ENCODE results near the gene IFI30. TPM values are rescaled to one million over a fixed set of nuclear protein-coding genes. Genes with fewer than 3 reads are reported as not detected.

The IFI30 gene
- total RNA-seq, 1 experiment from 2014 or later = 112 TPM

GRCh38 chr19:18171605-18172327 is 1.8 kb upstream of the IFI30 start:
- DNase-seq (ENCODE audit: low read depth) = no peak

DNA sequence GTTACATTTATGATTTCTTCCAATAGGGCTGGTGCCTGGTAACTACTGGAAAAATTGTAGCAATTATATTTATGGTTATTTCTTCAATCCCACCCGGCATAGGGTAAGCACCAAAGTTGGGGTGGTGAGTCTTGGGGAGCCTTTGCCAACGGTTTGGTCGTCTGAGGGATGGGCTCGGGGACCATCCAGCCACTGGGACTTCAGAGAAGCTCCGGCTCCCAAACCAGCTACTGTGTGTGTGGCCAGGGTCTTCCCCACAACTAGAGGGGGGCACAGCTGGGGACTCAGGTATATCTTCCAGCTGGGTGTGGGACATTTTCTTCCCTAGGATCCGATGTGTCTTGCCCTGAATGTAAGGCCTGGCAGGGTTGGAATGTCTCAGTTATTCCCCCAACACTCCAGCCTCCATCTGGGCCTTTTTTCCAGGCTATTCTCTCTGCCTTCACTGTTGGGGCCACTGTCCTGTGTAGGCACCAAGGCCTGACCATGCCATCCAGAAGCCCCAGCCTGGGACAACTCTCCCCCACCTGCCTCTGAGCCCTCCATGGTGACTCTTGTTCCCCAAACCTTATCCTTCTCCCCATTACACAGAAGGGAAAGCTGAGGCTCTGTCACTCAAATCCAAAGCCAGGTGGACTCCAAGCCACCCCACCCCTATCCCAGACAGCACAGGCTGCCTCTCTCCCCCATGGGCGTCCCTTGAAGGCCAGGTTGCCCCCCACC is 1.1 kb upstream of the IFI30 start:
- no peak for DNase-seq (ENCODE audit: low read depth)

GRCh38 chr19:18173054-18173571 is 500 bp upstream of the IFI30 start:
- DNase-seq (ENCODE audit: low read depth) = no peak

- no peak for DNase-seq (ENCODE audit: low read depth)
Observed at GRCh38 chr19:18174983-18175382, 1.4 kb downstream of the IFI30 start.

DNA sequence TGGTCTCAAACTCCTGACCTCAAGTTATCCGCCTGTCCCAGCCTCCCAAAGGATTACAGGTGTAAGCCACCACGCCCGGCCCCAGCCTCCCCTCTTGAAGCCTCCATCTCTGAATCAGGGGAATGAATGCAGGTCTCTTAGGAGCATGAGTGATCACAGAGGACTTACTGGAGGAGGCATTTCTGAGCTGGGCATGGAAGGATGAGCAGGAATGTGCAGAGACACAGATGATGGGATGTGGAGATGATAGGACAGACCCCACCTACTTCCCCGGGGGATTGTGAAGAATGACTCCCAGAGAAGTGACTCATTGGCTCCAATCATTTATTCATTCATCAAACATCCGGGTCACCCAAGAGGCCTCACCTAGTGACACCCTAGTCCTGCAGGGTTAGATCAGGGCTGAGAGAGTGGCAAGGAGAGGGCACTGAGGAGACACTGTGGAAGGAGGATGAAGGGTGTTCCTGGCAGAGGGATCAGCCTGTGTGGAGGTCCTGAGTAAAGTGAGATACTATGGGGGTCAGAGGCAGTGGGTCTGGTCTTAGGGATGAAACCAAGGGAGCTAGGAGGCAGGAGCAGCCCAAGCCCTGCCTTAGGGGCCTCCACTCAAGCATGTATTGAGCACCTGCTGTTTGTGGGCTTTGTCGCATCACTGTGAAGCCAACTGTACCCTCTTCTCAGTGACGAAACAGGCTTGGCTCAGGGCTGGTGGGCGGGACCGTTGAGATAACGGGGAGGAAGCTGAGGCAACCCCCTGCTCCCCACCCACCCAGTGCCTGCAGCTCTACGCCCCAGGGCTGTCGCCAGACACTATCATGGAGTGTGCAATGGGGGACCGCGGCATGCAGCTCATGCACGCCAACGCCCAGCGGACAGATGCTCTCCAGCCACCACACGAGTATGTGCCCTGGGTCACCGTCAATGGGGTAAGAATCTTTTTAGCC is 3.0 kb downstream of the IFI30 start:
- no peak for DNase-seq (ENCODE audit: low read depth)

GRCh38 chr19:18179957-18180356 is 6.3 kb downstream of the IFI30 start:
- no peak for DNase-seq (ENCODE audit: low read depth)

DNA sequence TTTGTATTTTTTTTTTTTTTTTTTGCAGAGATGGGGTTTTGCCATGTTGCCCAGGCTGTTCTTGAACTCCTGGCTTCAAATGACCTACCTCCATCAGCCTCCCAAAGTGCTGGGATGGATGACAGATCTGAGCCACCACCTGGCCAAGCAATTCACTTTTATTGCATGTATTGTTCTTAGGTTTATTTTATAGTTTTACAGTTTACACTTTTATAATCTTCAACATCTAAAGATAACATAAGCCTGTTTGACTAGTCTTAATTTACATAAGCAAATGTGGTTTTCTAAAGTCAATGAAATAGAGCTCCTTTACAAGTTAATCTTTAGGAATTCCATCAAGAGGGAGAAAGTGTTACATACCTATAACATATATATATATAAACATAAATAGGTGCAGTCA is 9.9 kb downstream of the IFI30 start:
- no peak for DNase-seq (ENCODE audit: low read depth)

- DNase-seq (ENCODE audit: low read depth) = no peak
Observed at GRCh38 chr19:18185538-18185937, 11.9 kb downstream of the IFI30 start.

DNA sequence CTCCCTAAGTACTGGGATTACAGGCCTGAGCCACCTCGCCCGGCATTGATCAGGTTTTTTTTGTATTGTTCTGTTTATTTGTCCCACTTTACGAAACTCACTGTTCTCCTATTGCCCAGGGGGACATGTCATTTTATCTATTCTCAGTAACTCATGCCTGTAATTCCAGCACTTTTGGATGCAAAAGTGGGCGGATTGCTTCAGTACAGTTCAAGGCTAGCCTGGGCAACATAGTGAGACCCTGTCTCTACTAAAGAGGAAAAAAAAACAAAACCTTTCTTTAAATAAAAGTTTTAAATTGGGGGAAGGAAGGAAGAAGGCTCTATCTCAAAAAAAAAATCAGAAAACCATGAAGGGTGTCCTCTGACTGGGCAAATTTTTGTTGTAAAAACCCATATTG is 16.7 kb downstream of the IFI30 start:
- DNase-seq (ENCODE audit: low read depth) = no peak

DNA sequence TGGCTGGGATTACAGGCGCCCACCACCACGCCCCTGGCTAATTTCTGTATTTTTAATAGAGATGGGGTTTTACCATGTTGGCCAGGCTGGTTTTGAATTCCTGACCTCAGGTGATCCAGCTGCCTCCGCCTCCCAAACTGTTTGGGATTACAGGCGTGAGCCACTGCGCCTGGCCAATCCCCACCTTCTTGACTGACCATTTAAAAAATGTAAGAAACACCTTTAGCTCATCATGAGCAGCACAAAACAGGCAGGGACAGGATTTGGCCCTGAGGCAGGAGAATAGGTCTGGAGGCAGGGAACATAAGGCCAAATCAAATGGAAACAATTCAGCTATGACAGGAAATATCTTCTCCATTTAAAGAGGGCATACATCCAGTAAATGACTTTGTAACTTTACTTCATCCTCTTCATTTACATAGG is 18.0 kb downstream of the IFI30 start:
- no peak for DNase-seq (ENCODE audit: low read depth)

DNA sequence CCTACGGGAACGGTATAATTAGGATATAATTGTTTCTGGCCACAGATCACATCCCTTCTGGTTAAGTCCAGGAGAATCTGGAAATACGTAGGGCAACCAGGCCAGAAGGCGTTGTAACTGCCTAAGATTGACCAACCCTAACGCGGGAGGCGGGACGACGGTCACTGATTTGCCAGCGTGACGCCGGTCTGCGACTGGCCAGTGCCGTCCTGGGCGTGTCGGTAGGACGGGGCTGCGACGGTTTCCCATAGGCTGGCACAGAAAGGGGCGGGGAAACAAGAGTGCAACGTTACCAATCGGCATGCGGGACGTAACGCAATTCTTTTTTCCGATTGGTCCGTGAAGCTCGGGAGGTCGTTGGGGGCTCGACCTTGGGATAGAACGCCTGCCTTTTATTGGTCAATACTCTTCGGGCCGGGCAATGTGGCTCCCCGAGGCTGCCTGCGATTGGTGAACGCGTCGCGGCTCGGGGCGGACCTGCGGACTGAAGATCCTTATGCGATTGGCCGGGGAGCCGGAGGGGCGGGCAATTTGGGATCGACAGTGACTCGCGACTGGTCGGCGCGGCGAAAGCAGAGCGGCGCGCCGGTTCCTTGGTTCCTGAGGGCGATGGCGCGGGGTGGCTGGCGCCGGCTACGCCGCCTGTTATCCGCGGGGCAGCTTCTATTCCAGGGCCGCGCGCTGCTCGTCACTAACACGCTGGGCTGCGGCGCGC is 19.2 kb downstream of the IFI30 start, which contains the start of gene MPV17L2:
Gene MPV17L2 (plus strand): TSS at position 546 of the 715 bp plus-strand sequence. CDS start 64 bp downstream, at position 610.
- DNase-seq (ENCODE audit: low read depth) = peak; percentile 100

DNA sequence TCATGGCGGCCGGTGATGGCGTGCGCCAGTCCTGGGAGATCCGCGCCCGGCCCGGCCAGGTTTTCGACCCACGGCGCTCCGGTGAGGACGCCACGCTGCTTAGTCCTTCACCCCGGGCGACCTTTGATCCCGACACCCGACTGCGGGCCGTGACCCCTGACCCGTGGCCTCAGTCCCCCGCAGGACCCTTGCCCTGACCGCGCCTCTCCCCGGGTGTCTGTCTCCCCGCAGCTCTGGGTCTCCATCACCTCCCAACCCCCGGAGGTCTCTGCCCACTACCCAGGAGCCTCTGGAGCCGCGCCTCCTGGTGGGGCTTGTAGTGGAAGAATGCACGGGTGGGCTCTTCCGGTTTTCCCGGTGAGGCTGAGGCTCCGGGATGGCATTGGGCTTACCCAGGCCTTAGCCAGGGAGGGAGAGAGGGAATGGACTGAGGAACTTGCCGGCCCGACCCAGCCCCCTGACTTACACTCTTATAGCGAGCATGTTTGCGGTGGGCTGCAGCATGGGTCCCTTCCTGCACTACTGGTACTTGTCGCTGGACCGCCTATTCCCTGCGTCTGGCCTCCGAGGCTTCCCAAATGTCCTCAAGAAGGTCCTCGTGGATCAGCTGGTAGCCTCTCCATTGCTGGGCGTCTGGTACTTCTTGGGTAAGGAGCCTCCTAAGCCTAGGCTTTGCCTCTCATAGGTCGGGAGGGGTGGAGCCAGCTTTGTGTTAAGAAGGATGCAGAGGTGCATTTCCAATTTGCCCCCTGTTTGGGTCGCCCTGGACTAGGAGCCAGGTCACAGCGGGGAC is 20.0 kb downstream of the IFI30 start:
- no peak for DNase-seq (ENCODE audit: low read depth)

DNA sequence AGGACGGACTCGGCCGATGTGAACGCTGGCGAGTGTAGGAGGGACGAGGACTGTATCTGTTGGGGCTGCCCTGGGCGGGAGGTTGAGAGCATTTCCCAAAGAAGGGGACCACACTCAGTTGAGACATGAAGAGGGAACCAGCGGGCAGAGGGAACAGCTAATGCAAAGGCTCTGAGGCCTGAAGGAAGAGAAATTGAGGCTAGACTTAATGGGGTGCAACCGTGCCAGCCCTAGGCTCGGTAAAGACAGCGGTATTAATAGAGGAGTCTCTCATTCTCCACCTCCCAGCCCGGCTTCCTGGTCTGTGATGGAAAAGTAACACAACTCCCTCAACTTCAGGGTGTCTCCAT is 20.5 kb downstream of the IFI30 start:
- no peak for DNase-seq (ENCODE audit: low read depth)

- no peak for DNase-seq (ENCODE audit: low read depth)
Observed at GRCh38 chr19:18194554-18195238, 21.1 kb downstream of the IFI30 start.

DNA sequence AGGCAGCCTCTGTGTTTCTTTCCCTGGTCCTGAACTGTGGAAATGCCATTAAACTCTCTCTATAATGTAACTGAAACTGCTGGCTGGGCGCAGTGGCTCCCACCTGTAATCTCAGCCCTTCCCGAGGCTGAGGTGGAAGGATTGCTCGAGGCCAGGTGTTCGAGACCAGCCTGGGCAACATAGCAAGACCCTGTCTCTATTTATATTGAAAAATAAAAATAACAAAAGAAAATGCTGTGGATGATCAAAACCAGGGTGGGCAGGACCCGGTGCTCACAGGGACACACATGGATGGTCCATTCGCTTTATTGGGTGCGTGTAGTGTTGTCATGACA is 22.9 kb downstream of the IFI30 start:
- DNase-seq (ENCODE audit: low read depth) = no peak

- DNase-seq (ENCODE audit: low read depth) = no peak
Observed at GRCh38 chr19:18197306-18197705, 23.7 kb downstream of the IFI30 start.

- DNase-seq (ENCODE audit: low read depth) = no peak
Observed at GRCh38 chr19:18197941-18198340, 24.3 kb downstream of the IFI30 start.

GRCh38 chr19:18198374-18198773 is 24.8 kb downstream of the IFI30 start:
- no peak for DNase-seq (ENCODE audit: low read depth)

- DNase-seq (ENCODE audit: low read depth) = no peak
Observed at GRCh38 chr19:18202397-18202777, 28.8 kb downstream of the IFI30 start.

DNA sequence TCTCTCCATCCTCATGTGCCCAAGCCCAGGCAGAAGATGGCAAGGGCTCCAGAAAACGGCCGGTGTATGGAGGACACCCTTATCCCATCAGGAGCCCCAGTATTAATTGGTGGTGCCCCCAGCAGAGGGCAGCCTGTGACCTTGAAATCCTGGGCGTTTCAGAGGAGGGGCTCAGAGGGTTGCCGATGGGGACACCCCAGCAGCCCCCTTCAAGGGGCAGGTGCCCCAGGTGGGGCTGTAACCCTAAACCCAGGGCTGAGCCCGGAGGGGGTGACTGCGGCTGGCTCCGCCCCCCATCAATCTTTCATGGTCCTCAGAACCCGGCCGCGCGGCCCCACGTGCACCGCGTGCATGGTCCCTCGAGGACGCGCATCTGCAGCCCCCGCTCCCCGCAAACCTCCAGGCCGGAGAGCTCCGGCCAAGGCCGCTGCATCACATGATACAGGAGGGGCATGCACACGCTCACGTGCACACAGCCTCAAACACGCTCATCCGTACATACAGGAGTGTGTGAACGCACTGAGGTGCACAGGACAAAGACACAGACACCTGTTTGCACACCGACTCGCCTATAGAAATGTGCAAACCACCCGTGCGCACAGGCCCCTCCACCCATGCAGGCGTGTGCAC is 29.3 kb downstream of the IFI30 start:
- DNase-seq (ENCODE audit: low read depth) = no peak
